Right lobe of liver (tissue), 6 donors: ENCODE results near the gene TEX55. TPM values are rescaled to one million over a fixed set of nuclear protein-coding genes. Genes with fewer than 3 reads are reported as not detected.

Experiments
- ATAC-seq, 4 donors: fragments of 200-7000 bp; cut with Tn5 transposase; one replicate each; pipeline ENCODE4 v1.9.1; 2020; ENCODE audit warnings: mild to moderate bottlenecking in 4 of 4, moderate library complexity in 4 of 4
- DNase-seq, 3 donors: peaks; one replicate each; pipeline ENCODE4 v3.0.0-alpha.2; 2020
- H3K27ac ChIP-seq, 3 donors: fragments of 200-600 bp; one replicate each; pipeline ENCODE4 v1.8.0; 2022
- H3K27me3 ChIP-seq, 2 donors: fragments of 200-600 bp; one replicate each; pipeline ENCODE4 v1.8.0; 2022
- H3K36me3 ChIP-seq, 4 donors: fragments of 200-600 bp; sonication (generic) in 1 of 4; one replicate each; pipeline versions ENCODE4 v1.5.1 to v1.8.0; 2017 to 2022; ENCODE audit warnings: control low read depth in 1 of 4
- H3K4me1 ChIP-seq, 4 donors: fragments of 200-600 bp; sonication (generic) in 1 of 4; one replicate each; pipeline versions ENCODE4 v1.5.1 to v1.8.0; 2017 to 2022; ENCODE audit warnings: control low read depth in 1 of 4
- H3K4me3 ChIP-seq, 3 donors: fragments of 200-600 bp; one replicate each; pipeline ENCODE4 v1.8.0; 2022
- H3K9me3 ChIP-seq, 4 donors: fragments of 200-600 bp; sonication (generic) in 1 of 4; one replicate each; pipeline versions ENCODE4 v1.5.1 to v1.8.0; 2017 to 2022; ENCODE audit warnings: control low read depth in 1 of 4
- CTCF ChIP-seq, 4 donors: fragments of 200-600 bp in 3 of 4; fragments of 450-650 bp in 1 of 4; IDR thresholded peaks; one replicate each; pipeline versions ENCODE4 v1.5.1 to v1.8.0; 2016 to 2022; ENCODE audit warnings: antibody characterized with exemption in 4 of 4, mild to moderate bottlenecking in 2 of 4
- POLR2A ChIP-seq: fragments of 450-650 bp; IDR thresholded peaks from one replicate; pipeline ENCODE4 v1.6.1; 2017; ENCODE audit warnings: antibody characterized with exemption, mild to moderate bottlenecking
- WGBS: methylation state at CpG from one replicate; pipeline ENCODE4 v1.1.6; 2018; ENCODE audit warnings: low coverage, low lambda C conversion rate; ENCODE audit not compliant: insufficient coverage; ENCODE audit errors: missing lambda C conversion rate; 5-methylcytosine and 5-hydroxymethylcytosine counted together
- intact Hi-C, 2 donors: fragments of 100-400 bp; cut with DNase I; formaldehyde crosslinking; loops; one replicate each; pipeline versions ENCODE4 v1.11.2 to v1.14.1; 2022
- long read RNA-seq: library from polyadenylated mRNA; unstranded; transcript quantifications from one replicate; pipeline ENCODE4 v2.0.0, GENCODE V29; 2019
- total RNA-seq, 6 experiments: library from RNA; depleted of rRNA in 2 of 6; stranded (reverse); fragments of >200 nt in 2 of 6; fragmentation: NEBNext Ultra II Directional in 3 of 6; extraction: Animal tissue kit (Norgen Biotek cat#: 25700) in 3 of 6; gene quantifications; one replicate each; pipeline versions ENCODE4 v1.1.0 to v1.2.4, GENCODE V29; 2016 to 2023
- donor health status: DM: no; HTN: yes; CAD: no.
- donor health status: DM: no; HTN: no; CAD: no.
- donor health status: DM: no; HTN: no; CAD: no.
- donor health status: DM: no; HTN: yes; CAD: no.
- donor health status: DM: no; HTN: yes; CAD: no.

TEX55 gene
- total RNA-seq, result not detected
- long read RNA-seq, result 0 reads

GRCh38 chr3:119145500-119146167, at the start of gene TEX55:
TSS of gene TEX55 (plus strand) at chr3:119146165. CDS start at chr3:119146190, 25 bp downstream.
- Histone ChIP-seq H3K36me3 (no peaks in the 10 kb centered on the region), H3K27me3 (no peaks in the 10 kb centered on the region), H3K4me3 (no peak within 1 kb of the TSS), H3K9me3 (no peaks in the 10 kb centered on the region), H3K27ac (no peak within 1 kb of the TSS), H3K4me1 (no peaks in the 10 kb centered on the region)
- 30% methylated on average over 2 of the region's 23 CpGs for WGBS
- intact Hi-C loops, result no loop called here
- no peak for DNase-seq
- TF ChIP-seq CTCF (IDR thresholded peaks at IDR 0.05), result peak; percentile 49 to 58 (median 52)
- no peak for TF ChIP-seq POLR2A
- ATAC-seq, result peak; percentile 79 to 91 (median 84)

- no peaks in the 10 kb centered on the region for H3K4me1 ChIP-seq
- WGBS, result 88% methylated on average over 3 of the region's 3 CpGs
- H3K9me3 ChIP-seq, result no peaks in the 10 kb centered on the region
- no peak overlapping the region for H3K27ac ChIP-seq
- ATAC-seq (no peak), DNase-seq (no peak)
- intact Hi-C loops, result loop anchor here (5.0 kb wide), 1 partner anchor 216 kb away; no protein-coding TSS in a partner anchor
- H3K36me3 ChIP-seq, result no peaks in the 10 kb centered on the region
- H3K4me3 ChIP-seq, result no peak overlapping the region
- TF ChIP-seq POLR2A (no peak), CTCF (IDR thresholded peaks at IDR 0.05) (no peak)
- H3K27me3 ChIP-seq, result no peaks in the 10 kb centered on the region
These were observed 48.0 kb upstream of the TEX55 start for GRCh38 chr3:119098003-119098402.

GRCh38 chr3:119098619-119099222, 47.2 kb upstream of the TEX55 start:
- no peaks in the 10 kb centered on the region for H3K27me3 ChIP-seq
- ATAC-seq (peak; percentile 54 to 62 (median 56)), DNase-seq (no peak)
- H3K4me1 ChIP-seq, result no peaks in the 10 kb centered on the region
- H3K9me3 ChIP-seq, result no peaks in the 10 kb centered on the region
- WGBS, result 26% methylated on average over 3 of the region's 3 CpGs
- TF ChIP-seq POLR2A (no peak), CTCF (IDR thresholded peaks at IDR 0.05) (peak; percentile 65 to 74 (median 70))
- H3K4me3 ChIP-seq, result no peak overlapping the region
- intact Hi-C loops, result loop anchor here (5.0 kb wide), 1 partner anchor 216 kb away; no protein-coding TSS in a partner anchor
- no peak overlapping the region for H3K27ac ChIP-seq
- no peaks in the 10 kb centered on the region for H3K36me3 ChIP-seq

GRCh38 chr3:119099785-119100184, 46.2 kb upstream of the TEX55 start:
- DNase-seq, result no peak
- WGBS, result 25% methylated on average over 2 of the region's 2 CpGs
- H3K36me3 ChIP-seq, result no peaks in the 10 kb centered on the region
- intact Hi-C loops, result loop anchor here (5.0 kb wide), 1 partner anchor 217 kb away; no protein-coding TSS in a partner anchor
- no peak overlapping the region for H3K4me3 ChIP-seq
- no peaks in the 10 kb centered on the region for H3K27me3 ChIP-seq
- no peak overlapping the region for H3K27ac ChIP-seq
- TF ChIP-seq POLR2A, result no peak
- TF ChIP-seq CTCF (IDR thresholded peaks at IDR 0.05), result no peak
- no peak for ATAC-seq
- H3K9me3 ChIP-seq, result no peaks in the 10 kb centered on the region
- H3K4me1 ChIP-seq, result no peaks in the 10 kb centered on the region
